ENCODE results near the gene CD180. TPM values are rescaled to one million over a fixed set of nuclear protein-coding genes. Genes with fewer than 3 reads are reported as not detected.

CD180 gene
- total RNA-seq, 4 donors from 2014 or later, result 0.27 to 2.2 (median 1.2) TPM; not detected in 1

GRCh38 chr5:67206461-67206860 is 9.9 kb upstream of the CD180 start:
- no peaks in the 10 kb centered on the region for H3K27me3 ChIP-seq
- 86 to 90% methylated on average over 2 of the region's 2 CpGs for WGBS, 2 donors (ENCODE audit: low coverage in 1 of 2)
- no peak overlapping the region for H3K27ac ChIP-seq
- no peaks in the 10 kb centered on the region for H3K9me3 ChIP-seq
- peaks cover 0 to 11% (median 0%) of the 10 kb centered on the region in 3 donors for H3K4me1 ChIP-seq
- H3K4me3 ChIP-seq, result no peak overlapping the region
- TF ChIP-seq CTCF (IDR thresholded peaks at IDR 0.05) (no peak), POLR2A (IDR thresholded peaks at IDR 0.05) (no peak), POLR2AphosphoS5 (IDR thresholded peaks at IDR 0.05) (no peak), EP300 (IDR thresholded peaks at IDR 0.05) (no peak)
- H3K36me3 ChIP-seq, result no peaks in the 10 kb centered on the region
- no peak for ATAC-seq

GRCh38 chr5:67205981-67206380 is 9.4 kb upstream of the CD180 start:
- TF ChIP-seq EP300 (IDR thresholded peaks at IDR 0.05) (no peak), CTCF (IDR thresholded peaks at IDR 0.05) (no peak), POLR2AphosphoS5 (IDR thresholded peaks at IDR 0.05) (no peak), POLR2A (IDR thresholded peaks at IDR 0.05) (no peak)
- ATAC-seq, result no peak
- WGBS, 2 donors (ENCODE audit: low coverage in 1 of 2), result 83% methylated on average over 1 of the region's 3 CpGs; no CpG with 5 or more reads in 1 of the 2 donors
- Histone ChIP-seq H3K27me3 (no peaks in the 10 kb centered on the region), H3K36me3 (no peaks in the 10 kb centered on the region), H3K9me3 (no peaks in the 10 kb centered on the region), H3K27ac (no peak overlapping the region), H3K4me3 (no peak overlapping the region), H3K4me1 (peaks cover 0 to 11% (median 0%) of the 10 kb centered on the region in 3 donors)

GRCh38 chr5:67204821-67205220 is 8.2 kb upstream of the CD180 start:
- no peaks in the 10 kb centered on the region for H3K36me3 ChIP-seq
- H3K4me1 ChIP-seq, result peaks cover 0 to 11% (median 0%) of the 10 kb centered on the region in 3 donors
- no peaks in the 10 kb centered on the region for H3K27me3 ChIP-seq
- no peaks in the 10 kb centered on the region for H3K9me3 ChIP-seq
- ATAC-seq, result no peak
- 82 to 100% methylated on average over 1 to 5 of the region's 5 CpGs for whole genome bisulfite sequencing, 2 donors (ENCODE audit: low coverage in 1 of 2)
- no peak overlapping the region for H3K4me3 ChIP-seq
- TF ChIP-seq POLR2AphosphoS5 (IDR thresholded peaks at IDR 0.05), result no peak
- no peak for TF ChIP-seq EP300 (IDR thresholded peaks at IDR 0.05)
- no peak for TF ChIP-seq POLR2A (IDR thresholded peaks at IDR 0.05)
- TF ChIP-seq CTCF (IDR thresholded peaks at IDR 0.05), result no peak
- H3K27ac ChIP-seq, result no peak overlapping the region

GRCh38 chr5:67203701-67204074 is 7.1 kb upstream of the CD180 start:
- no peaks in the 10 kb centered on the region for H3K9me3 ChIP-seq
- TF ChIP-seq POLR2AphosphoS5 (IDR thresholded peaks at IDR 0.05) (no peak), POLR2A (IDR thresholded peaks at IDR 0.05) (no peak), CTCF (IDR thresholded peaks at IDR 0.05) (no peak), EP300 (IDR thresholded peaks at IDR 0.05) (no peak)
- H3K4me1 ChIP-seq, result peaks cover 0 to under 1% (median 0%) of the 10 kb centered on the region in 3 donors
- no peak overlapping the region for H3K4me3 ChIP-seq
- no peaks in the 10 kb centered on the region for H3K27me3 ChIP-seq
- WGBS, 2 donors (ENCODE audit: low coverage in 1 of 2), result 46 to 62% methylated on average over 2 of the region's 2 CpGs
- H3K36me3 ChIP-seq, result no peaks in the 10 kb centered on the region
- ATAC-seq, result no peak
- no peak overlapping the region for H3K27ac ChIP-seq

GRCh38 chr5:67202828-67203227 is 6.2 kb upstream of the CD180 start:
- TF ChIP-seq CTCF (IDR thresholded peaks at IDR 0.05) (no peak), POLR2A (IDR thresholded peaks at IDR 0.05) (no peak), POLR2AphosphoS5 (IDR thresholded peaks at IDR 0.05) (no peak), EP300 (IDR thresholded peaks at IDR 0.05) (no peak)
- no peaks in the 10 kb centered on the region for H3K36me3 ChIP-seq
- no peak for ATAC-seq
- H3K4me1 ChIP-seq, result no peaks in the 10 kb centered on the region
- H3K9me3 ChIP-seq, result no peaks in the 10 kb centered on the region
- H3K27ac ChIP-seq, result no peak overlapping the region
- no peaks in the 10 kb centered on the region for H3K27me3 ChIP-seq
- no peak overlapping the region for H3K4me3 ChIP-seq
- WGBS, 2 donors (ENCODE audit: low coverage in 1 of 2), result 60 to 94% methylated on average over 1 to 3 of the region's 4 CpGs
